ENCODE measurements around the gene DOCK3.
"Not testable (repeated sequence)": the region's sequence is repeated elsewhere in the genome, so short reads cannot be mapped to it uniquely, and the experiment has no call there.

Gene DOCK3

DNA sequence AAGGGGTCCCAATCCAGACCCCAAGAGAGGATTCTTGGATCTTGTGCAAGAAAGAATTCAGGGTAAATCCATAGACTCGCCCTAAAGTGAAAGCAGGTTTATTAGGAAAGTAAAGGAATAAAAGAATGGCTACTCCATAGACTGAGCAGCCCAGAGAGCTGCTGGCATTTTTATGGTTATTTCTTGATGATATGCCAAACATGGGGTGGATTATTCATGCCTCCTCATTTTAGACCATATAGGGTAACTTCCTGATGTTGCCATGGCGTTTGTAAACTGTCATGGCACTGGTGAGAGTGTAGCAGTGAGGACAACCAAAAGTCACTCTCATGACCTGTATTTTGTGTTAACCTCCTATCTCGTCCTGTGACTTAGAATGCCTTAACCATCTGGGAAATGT is 142.2 kb downstream of the DOCK3 start:
- FAIRE-seq (no peak), DNase-seq (ENCODE audit: insufficient read length) (no peak)
- no peak for TF ChIP-seq POLR2AphosphoS5 (IDR thresholded peaks at IDR 0.05; ENCODE audit: low read depth, low read length)
- TF ChIP-seq POLR2A (IDR thresholded peaks at IDR 0.05; ENCODE audit: low read depth, low read length), result no peak
- TF ChIP-seq TAF1 (IDR thresholded peaks at IDR 0.05; ENCODE audit: borderline replicate concordance, low read depth, low read length), result no peak

DNA sequence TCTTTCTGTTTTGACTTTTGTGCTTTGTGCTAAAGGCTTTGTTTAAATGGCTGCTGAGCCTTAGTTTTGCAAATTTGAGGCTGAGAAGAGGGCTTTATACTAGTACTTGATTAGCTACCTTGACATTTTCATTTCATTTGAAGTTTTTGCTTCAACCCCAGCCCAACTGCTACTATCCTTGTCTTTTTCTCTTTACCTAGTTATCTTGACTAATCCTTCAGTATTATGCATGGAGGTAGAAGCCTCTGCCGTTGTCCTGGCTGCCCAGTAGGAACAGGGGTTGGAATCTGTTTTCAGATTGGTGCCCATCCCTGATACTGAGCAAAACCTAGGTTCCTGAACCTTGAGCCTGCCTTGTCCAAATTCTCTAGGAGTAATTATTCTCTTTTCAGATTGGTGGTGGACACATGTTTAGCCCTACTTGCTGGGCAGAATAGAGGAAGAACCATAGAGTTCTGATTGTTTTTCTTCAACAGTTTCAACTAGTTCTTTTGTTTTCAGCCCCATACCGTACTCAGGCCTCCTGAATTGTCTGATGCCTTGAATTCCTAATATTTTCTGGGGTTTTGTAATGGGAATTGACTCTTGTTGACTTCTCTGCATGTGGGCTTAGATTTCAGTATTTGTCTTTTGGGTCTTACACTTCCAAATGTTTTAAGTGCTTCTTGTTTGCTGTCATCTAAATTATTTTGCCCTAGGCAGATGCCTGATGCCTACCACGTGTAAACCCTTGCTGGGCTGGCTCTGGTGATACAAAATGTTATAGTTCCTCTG is 143.2 kb downstream of the DOCK3 start:
- DNase-seq (ENCODE audit: insufficient read length), result no peak
- TF ChIP-seq POLR2AphosphoS5 (IDR thresholded peaks at IDR 0.05; ENCODE audit: low read depth, low read length), result no peak
- no peak for TF ChIP-seq POLR2A (IDR thresholded peaks at IDR 0.05; ENCODE audit: low read depth, low read length)
- no peak for TF ChIP-seq TAF1 (IDR thresholded peaks at IDR 0.05; ENCODE audit: borderline replicate concordance, low read depth, low read length)
- no peak for FAIRE-seq

DNA sequence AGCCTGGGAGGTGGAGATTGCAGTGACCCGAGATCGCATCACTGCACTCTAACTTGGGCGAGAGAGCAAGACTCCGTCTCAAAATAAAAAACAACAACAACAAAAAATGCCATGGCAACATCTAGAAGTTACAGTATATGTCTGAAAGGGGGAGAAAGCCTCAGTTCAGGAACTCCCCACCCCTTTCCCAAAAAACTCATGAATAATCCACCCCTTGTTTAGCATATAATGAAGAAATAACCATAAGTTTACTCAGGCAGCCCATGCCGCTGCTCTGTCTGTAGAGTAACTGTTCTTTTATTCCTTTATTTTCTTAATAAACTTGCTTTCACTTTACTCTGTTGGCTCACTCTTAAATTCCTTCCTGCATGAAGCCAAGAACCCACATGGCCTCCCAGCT is 145.2 kb downstream of the DOCK3 start:
- no peak for FAIRE-seq
- no peak for TF ChIP-seq POLR2AphosphoS5 (IDR thresholded peaks at IDR 0.05; ENCODE audit: low read depth, low read length)
- TF ChIP-seq POLR2A (IDR thresholded peaks at IDR 0.05; ENCODE audit: low read depth, low read length), result no peak
- no peak for TF ChIP-seq TAF1 (IDR thresholded peaks at IDR 0.05; ENCODE audit: borderline replicate concordance, low read depth, low read length)
- no peak for DNase-seq (ENCODE audit: insufficient read length)

DNA sequence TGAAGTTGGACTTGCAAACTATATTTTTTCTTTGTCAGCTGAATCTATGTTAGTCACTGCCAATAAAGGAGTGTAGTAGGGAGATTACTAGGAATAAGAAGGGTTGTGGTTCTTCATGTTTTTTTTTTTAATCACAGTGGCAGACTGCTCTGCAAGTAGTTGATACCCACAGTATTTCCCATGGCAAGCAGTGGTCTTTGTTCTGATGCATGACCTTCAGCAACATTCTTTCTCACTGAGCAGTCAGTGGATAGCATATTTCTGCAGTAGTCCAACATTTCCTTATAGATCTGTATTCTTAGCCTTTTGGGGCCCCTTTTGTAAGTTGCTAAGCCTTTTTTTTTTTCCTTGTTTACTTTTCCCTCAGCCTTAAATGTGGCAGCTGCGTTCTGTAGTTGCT is 151.1 kb downstream of the DOCK3 start:
- TF ChIP-seq POLR2AphosphoS5 (IDR thresholded peaks at IDR 0.05; ENCODE audit: low read depth, low read length) (no peak), TAF1 (IDR thresholded peaks at IDR 0.05; ENCODE audit: borderline replicate concordance, low read depth, low read length) (no peak), POLR2A (IDR thresholded peaks at IDR 0.05; ENCODE audit: low read depth, low read length) (no peak)
- DNase-seq (ENCODE audit: insufficient read length) (no peak), FAIRE-seq (no peak)

DNA sequence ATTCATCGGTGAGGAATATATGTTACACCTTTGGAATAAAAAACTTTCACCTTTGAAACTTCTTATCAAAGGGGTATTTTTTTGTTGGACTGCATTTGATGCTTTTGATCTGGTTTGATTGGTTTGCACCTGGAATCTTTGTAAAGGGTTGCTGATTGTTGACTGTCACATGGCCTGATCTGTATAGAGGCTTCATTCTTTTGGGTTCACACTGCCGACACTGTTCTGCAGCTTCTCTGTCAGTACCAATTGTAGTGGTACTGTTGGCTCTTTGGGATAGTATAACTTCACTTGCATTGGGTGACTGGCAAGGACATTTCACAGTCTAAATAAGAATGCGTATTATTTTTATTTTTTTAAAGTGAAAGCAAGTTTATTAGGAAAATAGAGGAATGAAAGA is 155.7 kb downstream of the DOCK3 start:
- FAIRE-seq (no peak), DNase-seq (ENCODE audit: insufficient read length) (no peak)
- TF ChIP-seq POLR2AphosphoS5 (IDR thresholded peaks at IDR 0.05; ENCODE audit: low read depth, low read length) (no peak), POLR2A (IDR thresholded peaks at IDR 0.05; ENCODE audit: low read depth, low read length) (no peak)

DNA sequence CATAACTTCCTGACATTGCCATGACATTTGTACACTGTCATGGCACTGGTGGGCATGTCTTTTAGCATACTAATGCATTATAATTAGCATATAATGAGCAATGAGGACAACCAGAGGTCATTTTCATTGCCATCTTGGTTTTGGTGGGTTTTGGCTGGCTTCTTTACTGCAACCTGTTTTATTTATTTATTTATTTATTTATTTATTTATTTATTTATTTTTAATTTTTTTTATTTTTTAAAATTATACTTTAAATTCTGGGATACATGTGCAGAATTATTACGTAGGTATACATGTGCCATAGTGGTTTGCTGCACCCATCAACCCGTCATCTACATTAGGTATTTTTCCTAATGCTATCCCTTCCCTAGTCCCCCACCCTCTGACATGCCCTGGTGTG is 156.3 kb downstream of the DOCK3 start:
- FAIRE-seq; DNase-seq (ENCODE audit: insufficient read length): not testable (repeated sequence)

DNA sequence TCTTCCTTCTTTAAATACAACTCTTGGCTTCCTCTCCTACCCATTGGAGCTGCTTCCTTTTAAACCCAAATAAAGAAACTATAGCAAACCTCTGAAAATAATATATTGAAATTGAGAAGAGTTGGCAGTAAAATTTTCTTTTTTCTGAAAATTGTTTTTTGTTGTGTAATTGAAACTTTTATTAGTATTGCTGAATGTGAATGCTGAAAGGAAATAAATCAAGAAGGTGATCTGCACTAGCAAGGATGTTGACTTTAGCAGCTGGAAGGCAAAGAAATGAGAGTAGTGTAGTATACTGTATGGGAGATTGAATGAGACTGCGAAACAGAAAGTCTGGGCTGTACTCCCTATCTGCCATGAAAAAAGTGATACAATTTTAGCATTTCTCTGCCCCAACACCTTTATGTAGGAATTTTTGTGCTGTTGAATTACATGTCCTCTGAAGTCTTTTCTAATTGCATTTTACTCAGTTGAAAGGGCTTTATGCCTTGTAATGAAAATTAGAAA is 166.3 kb downstream of the DOCK3 start:
- DNase-seq (ENCODE audit: insufficient read length), result no peak
- TF ChIP-seq TAF1 (IDR thresholded peaks at IDR 0.05; ENCODE audit: borderline replicate concordance, low read depth, low read length) (no peak), POLR2A (IDR thresholded peaks at IDR 0.05; ENCODE audit: low read depth, low read length) (no peak), POLR2AphosphoS5 (IDR thresholded peaks at IDR 0.05; ENCODE audit: low read depth, low read length) (no peak)
- no peak for FAIRE-seq

DNA sequence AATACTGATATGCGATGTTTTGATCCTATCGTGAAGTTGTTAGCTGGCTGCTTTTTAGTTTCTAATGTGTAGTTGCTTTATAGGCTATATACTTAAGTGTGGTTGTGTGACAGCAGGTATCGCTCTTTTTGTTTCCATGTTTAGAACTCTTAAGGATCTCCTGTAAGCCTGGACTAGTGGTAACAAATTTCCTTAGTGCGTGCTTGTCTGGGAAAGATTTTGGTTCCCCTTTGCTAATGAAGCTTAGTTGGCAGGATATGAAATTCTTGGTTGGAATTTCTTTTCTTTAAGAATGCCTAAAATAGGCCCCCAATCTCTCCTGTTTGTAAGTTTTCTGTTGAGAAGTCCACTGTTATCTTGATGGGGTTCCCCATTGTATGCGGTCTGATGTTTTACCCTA is 173.6 kb downstream of the DOCK3 start:
- no peak for FAIRE-seq
- TF ChIP-seq POLR2AphosphoS5 (IDR thresholded peaks at IDR 0.05; ENCODE audit: low read depth, low read length) (no peak), POLR2A (IDR thresholded peaks at IDR 0.05; ENCODE audit: low read depth, low read length) (no peak), TAF1 (IDR thresholded peaks at IDR 0.05; ENCODE audit: borderline replicate concordance, low read depth, low read length) (no peak)
- no peak for DNase-seq (ENCODE audit: insufficient read length)

DNA sequence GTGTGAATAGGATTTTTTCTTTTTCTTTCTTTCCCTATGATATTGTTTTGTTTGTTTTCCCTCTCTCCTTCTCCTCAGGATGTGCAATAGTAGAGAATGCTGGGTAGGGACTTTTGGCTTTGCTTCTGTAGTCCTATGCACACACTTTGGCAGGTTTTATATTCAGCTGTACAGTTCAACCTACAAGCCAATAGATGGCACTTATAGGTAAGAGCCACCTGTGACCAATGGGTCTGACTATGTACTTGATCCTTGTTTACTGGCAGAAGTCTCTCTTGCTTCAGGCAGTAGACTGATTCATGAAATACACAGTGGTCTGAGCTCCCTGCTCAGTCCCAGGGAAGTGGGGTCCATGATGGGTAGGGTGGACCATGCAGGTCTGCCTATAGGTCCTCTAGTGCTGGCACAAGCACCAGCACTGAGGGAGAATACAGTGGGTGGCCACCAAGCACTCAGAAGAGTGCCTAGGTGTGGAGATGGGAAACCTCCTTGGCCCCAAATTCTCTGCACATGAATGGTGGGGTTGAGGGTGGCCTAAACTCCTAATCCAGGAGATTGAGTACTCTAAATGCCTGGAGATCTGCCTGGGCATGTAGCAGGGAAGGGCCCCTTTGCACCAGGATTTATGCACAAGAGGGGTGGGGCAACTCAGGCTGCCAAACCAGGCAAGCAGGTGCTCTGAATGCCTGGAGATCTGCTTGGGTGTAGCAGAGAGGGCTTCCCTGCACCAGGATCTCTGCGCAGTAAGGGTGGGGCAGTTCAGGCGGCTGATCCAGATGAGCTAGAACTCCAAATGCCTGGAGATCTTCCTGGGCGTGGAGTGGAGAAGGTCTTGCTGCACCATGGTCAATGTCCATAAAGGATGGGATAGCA is 176.1 kb downstream of the DOCK3 start:
- DNase-seq (ENCODE audit: insufficient read length) (no peak), FAIRE-seq (no peak)
- TF ChIP-seq POLR2AphosphoS5 (IDR thresholded peaks at IDR 0.05; ENCODE audit: low read depth, low read length) (no peak), POLR2A (IDR thresholded peaks at IDR 0.05; ENCODE audit: low read depth, low read length) (no peak), TAF1 (IDR thresholded peaks at IDR 0.05; ENCODE audit: borderline replicate concordance, low read depth, low read length) (no peak)

DNA sequence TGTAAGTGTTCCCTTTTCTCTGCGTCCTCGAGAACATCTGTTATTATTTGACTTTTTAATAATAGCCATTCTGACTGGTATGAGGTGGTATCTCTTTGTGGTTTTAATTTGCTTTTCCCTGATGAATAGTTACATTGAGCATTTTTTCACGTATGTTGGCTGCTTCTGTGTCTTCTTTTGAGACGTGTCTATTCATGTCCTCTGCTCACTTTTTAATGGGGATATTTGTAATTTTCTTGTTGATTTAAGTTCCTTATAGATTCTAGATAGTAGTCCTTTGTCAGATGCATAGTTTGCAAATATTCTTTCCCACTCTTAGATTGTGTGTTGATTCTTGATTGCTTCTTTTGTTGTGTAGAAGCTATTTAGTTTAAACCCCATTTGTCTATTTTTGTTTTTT is 179.2 kb downstream of the DOCK3 start:
- DNase-seq (ENCODE audit: insufficient read length) (no peak), FAIRE-seq (no peak)
- no peak for TF ChIP-seq POLR2AphosphoS5 (IDR thresholded peaks at IDR 0.05; ENCODE audit: low read depth, low read length)

DNA sequence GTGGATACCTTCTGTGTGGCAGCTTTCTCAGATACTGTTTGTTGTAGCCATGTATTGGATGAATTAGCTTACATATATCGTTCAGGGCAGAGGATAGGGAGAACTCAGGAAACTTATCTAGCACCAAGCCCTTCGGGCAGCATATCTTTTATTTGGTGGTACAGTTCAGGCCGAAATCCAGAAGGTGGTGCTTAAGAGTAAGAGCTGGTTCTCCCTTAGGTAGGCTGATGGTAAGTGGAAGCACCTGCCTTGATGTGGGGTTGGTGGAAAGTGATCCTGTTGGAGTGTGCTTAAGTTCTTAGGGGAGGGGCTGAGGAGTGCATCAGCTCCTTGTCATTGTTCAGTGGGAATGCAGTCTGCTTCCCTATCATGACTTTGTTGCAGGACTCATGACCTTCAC is 187.5 kb downstream of the DOCK3 start:
- no peak for FAIRE-seq
- no peak for TF ChIP-seq POLR2A (IDR thresholded peaks at IDR 0.05; ENCODE audit: low read depth, low read length)
- no peak for TF ChIP-seq POLR2AphosphoS5 (IDR thresholded peaks at IDR 0.05; ENCODE audit: low read depth, low read length)
- no peak for TF ChIP-seq TAF1 (IDR thresholded peaks at IDR 0.05; ENCODE audit: borderline replicate concordance, low read depth, low read length)
- DNase-seq (ENCODE audit: insufficient read length), result no peak
